NCI-H510A (cell line): Measurements from ENCODE around the gene METAP2.

ENCODE experiments used
- DNase-seq: peaks from one replicate; lab custom pipeline; 2025; lab: John Stamatoyannopoulos, UW

The METAP2 gene

DNA sequence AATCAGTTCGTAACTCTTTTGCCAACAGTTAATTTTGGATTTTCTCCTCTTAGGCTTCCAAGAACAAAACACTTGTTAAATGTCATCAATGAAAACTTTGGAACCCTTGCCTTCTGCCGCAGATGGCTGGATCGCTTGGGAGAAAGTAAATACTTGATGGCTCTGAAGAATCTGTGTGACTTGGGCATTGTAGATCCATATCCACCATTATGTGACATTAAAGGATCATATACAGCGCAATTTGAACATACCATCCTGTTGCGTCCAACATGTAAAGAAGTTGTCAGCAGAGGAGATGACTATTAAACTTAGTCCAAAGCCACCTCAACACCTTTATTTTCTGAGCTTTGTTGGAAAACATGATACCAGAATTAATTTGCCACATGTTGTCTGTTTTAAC lies 39.6 kb downstream of the METAP2 start:
- DNase-seq: no peak

DNA sequence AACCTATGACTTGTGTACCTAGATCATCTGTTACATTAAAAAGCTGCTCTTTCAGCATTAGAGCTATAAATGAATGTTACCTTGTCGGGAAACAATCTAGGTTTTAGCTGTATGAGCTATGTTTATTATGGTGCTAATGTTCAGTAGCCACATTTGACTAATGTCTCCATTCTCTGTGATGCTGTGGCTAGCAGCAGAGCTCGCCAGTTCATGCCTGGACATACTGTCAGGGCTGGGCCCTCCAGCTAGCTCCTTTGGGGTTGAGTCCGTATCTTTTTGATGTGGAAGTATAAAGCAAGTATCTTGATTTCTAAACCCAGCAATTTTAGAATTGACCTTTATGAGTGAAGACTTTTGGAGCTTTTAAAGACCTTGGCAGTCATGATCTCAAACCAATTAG lies 41.2 kb downstream of the METAP2 start:
- no peak for DNase-seq

DNA sequence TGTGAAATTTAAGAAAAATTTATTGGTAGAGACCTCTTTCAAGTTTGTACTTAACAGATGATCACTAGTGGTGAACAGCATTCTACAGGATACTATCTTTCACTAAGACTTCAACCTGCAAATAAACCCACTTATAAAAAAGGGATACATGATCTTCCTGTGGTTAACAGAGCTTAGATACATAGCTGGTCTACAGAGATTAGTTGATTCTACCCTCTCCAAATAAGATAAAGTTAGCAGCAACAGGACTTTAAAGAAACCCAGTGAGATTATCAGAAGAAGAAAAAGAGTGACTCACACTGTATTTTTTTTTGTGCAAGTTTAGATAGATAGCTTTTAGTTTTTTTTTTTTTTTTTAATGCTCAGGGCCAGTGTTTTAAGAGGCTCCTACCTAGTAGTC lies 42.8 kb downstream of the METAP2 start:
- no peak for DNase-seq

- DNase-seq: no peak
Observed at GRCh38 chr12:95517246-95517645, 43.3 kb downstream of the METAP2 start.

DNA sequence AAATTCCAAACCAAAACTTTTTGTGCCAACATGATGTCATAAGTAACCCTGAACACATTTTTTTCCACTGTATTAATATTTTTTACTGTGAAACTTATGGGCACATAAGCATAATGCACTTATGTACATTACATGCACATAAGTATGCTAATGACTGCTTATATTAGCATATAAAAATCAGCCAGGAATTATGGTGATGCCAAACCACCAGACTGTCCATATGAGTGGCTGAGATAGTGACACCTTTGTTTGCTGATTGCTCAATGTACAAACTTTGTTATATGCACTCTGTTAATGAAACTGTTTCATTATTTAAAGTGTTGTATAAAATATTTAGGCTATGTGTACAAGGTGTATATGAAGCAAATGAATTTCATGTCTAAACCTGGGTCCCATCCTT lies 45.0 kb downstream of the METAP2 start:
- no peak for DNase-seq

GRCh38 chr12:95520816-95521215 lies 46.9 kb downstream of the METAP2 start:
- no peak for DNase-seq

DNA sequence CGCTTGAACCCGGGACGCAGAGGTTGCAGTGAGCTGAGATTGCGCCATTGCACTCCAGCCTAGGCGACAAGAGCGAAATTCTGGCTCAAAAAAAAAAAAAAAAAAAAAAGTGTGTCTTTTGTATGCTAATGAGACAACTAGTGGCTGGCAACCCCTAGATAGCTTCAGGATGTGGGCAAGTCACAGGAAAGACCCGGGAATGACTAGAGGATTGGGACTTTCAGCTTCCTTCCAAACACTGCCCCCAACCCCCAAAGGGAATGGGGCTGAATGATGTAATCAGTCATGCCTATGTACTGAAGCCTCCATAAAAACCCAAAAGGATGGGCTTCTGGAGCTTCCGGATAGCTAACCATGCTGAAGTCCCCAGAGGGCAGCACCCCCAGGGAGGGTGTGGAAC lies 48.7 kb downstream of the METAP2 start:
- DNase-seq: no peak

- no peak for DNase-seq
Observed at GRCh38 chr12:95528431-95528830, 54.5 kb downstream of the METAP2 start.

- DNase-seq: no peak
Observed at GRCh38 chr12:95529693-95530225, 55.8 kb downstream of the METAP2 start.

GRCh38 chr12:95532851-95533250 lies 58.9 kb downstream of the METAP2 start:
- DNase-seq: no peak

DNA sequence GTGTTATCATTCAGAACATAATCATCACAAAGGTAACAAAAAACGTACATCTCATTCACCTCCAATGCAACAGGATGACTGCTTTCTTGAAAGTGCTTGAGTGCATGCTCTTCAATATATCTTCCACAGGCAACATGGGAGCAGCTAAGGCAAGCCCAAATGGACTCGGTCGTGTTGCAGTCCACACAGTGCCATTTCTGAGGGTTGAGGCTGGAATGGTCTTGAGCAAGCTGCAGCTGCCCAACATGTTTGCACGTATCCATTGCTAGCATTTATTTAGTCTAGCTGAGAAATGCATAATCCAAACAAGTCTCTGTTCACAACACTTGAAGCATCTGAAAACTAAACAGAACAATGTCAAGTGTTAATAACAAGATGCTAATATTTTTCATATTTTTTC lies 60.0 kb downstream of the METAP2 start:
- DNase-seq: no peak

- DNase-seq: no peak
Observed at GRCh38 chr12:95538006-95538405, 64.1 kb downstream of the METAP2 start.

DNA sequence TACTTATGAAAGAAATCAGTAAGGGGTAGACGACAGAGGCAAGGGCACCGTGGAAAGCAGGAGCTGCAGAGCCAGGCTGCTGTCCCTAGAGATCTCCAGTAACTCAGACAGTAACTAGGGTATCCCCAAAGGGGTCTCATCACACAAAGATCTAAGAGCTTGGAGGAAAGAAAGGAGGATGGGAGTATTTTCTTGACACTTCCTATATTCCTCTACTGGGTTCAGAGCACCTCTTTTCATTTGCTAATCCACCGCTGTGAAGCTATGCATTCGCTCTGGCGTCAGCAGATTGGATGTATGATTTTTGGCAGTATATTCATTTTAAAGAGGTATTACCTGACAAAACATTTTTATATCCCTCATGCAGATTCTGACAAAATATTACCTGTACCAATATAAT lies 64.7 kb downstream of the METAP2 start:
- DNase-seq: no peak

- DNase-seq: no peak
Observed at GRCh38 chr12:95541436-95541835, 67.5 kb downstream of the METAP2 start.

DNA sequence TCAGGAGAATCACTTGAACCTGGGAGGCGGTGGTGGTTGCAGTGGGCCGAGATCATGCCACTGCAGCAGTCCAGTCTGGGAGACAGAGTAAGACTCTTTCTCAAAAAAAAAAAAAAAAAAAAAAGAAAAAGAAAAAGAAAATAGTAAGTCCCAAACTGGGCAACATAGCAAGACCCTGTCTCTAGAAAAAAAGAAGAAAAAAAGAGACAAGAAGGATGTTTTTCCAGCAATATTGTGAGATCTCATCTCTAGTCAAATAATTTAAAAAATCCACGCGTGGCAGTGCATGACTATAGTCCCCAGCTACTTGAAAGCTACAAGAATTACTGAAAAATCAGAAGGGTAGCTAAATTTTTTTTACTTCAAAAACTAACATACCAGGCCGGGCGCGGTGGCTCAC lies 69.4 kb downstream of the METAP2 start:
- no peak for DNase-seq

- DNase-seq: no peak
Observed at GRCh38 chr12:95544756-95545155, 70.8 kb downstream of the METAP2 start.

DNA sequence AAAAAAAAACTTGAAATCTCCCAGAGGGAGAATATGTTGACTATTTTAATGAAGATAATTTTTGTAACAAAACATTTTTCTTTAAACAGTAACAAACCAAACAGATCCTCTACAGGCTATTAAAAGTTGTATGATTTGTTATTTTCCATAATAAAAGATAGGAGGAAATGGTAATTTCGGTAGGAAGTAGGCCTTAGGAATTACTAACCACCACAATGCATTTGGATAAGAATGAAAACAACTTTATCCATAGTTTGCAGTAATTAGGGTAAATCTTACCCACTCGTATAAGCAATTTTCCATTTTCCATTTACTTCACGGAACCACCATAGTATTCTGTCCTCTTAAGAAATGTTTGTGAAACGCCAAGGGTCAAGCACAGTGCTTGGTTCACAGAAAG lies 71.4 kb downstream of the METAP2 start:
- no peak for DNase-seq

- DNase-seq: no peak
Observed at GRCh38 chr12:95545731-95546490, 72.0 kb downstream of the METAP2 start.

DNA sequence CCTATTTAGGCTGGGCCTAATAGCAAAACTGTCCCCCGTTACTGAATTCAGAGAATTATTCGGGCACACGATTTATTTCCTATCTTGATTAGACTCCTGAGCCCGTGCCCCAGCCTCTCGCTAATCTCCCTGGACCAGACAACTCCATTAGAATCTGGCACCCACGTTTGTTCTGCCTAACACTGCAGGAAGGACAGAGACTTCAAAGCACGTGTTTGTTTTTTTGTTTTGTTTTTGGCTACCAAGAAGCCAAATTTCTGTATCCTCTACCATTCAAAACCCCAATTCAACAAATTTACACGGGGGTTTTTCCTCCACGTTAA lies 72.5 kb downstream of the METAP2 start:
- no peak for DNase-seq

GRCh38 chr12:95547522-95548055 lies 73.6 kb downstream of the METAP2 start:
- DNase-seq: no peak

GRCh38 chr12:95548056-95548538 lies 74.1 kb downstream of the METAP2 start:
- no peak for DNase-seq

- DNase-seq: peak; percentile 44
Observed at GRCh38 chr12:95548539-95549391, 74.8 kb downstream of the METAP2 start.
